ENCODE results near the gene AKAP12. TPM values are rescaled to one million over a fixed set of nuclear protein-coding genes. Genes with fewer than 3 reads are reported as not detected.

AKAP12 gene
- total and polyA plus RNA-seq, 5 experiments from 2014 or later, result 0.02 TPM; not detected in 4

DNA sequence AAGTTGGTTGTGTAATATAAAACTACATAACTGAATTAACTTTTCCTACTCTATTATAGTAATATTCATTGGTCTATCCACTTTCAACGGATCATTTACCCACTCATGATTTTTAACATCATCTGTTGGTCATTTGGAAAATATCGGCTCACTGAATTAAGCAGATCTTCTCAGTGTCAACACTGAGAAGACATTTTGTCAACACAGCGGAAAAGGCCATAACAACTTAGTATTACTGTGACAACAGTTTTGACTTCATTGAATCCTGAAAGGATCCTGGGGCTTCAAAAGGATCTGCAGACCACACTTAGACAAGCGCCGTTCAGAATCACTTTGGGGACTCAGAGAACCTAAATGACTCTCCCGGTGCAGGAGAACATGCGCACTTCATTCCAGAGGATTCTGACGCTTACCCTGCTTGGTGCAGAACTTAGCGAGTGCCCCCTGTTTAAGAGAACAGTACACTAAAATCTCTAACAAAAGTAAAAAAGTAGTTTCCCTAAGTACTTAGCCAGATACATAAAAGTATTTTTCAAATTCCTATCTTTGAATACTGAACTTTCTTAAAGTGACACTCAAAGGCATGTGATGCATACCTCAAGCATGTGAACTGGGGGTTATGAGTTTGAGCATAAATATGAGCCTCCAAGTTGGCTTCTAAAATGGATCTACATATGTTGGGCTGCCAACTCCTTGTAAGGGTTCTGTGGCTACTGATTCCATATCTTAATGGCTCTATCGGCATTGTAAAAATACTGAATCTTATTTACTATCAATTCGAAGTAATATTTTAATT lies 147.6 kb downstream of the AKAP12 start:
- peaks cover 0 to 11% (median 0%) of the 10 kb centered on the region in 3 donors for H3K36me3 Mint-ChIP-seq
- ATAC-seq (no peak), DNase-seq (no peak)
- H3K27ac Mint-ChIP-seq, result peak overlapping the region in 9 of 10 donors; percentile 63 to 93 (median 80)
- peaks cover 0 to 4% (median 0%) of the 10 kb centered on the region in 9 donors for H3K9me3 Mint-ChIP-seq
- peak overlapping the region in 2 of 10 donors; percentile 10 to 25 for H3K4me3 Mint-ChIP-seq
- POLR2A ChIA-PET, result interaction anchor here (1.5 to 3.9 kb wide), 2 partner anchors 10 to 13 kb away, joined by 3 to 40 read pairs; no protein-coding TSS in a partner anchor
- H3K27me3 Mint-ChIP-seq, result no peaks in the 10 kb centered on the region
- peaks cover 14 to 61% (median 41%) of the 10 kb centered on the region in 4 donors for H3K4me1 Mint-ChIP-seq

DNA sequence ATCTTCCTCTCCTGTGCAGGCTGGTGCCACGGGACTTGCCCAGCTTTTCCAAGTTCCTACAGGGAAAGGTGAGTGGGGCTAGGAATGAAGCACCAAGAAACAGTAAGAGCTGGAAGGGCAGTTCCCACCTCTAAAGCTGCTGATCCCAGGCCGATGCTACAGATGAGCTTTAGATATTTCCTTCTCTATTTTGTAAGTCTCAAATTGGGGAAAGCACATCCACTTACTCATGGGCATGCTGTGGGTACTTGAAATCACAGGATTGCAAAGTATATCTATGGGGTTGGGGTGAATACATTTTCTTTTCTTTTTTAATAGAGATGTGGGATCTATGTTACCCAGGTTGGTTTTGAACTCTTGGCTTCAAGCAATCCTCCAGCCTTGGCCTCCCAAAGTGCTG lies 148.5 kb downstream of the AKAP12 start:
- POLR2A ChIA-PET, result interaction anchor here (1.1 to 3.9 kb wide), 3 partner anchors 11 to 61 kb away, joined by 3 to 40 read pairs (median 3); no protein-coding TSS in a partner anchor
- Mint-ChIP-seq H3K4me1 (peaks cover 20 to 70% (median 48%) of the 10 kb centered on the region in 4 donors), H3K36me3 (peaks cover 0 to 7% (median 0%) of the 10 kb centered on the region in 3 donors), H3K9me3 (peaks cover 0 to 4% (median 0%) of the 10 kb centered on the region in 9 donors), H3K4me3 (peak overlapping the region in 6 of 10 donors; percentile 39 to 93 (median 57)), H3K27me3 (no peaks in the 10 kb centered on the region), H3K27ac (peak overlapping the region in 9 of 10 donors; percentile 60 to 96 (median 87))
- DNase-seq, result no peak
- no peak for ATAC-seq

DNA sequence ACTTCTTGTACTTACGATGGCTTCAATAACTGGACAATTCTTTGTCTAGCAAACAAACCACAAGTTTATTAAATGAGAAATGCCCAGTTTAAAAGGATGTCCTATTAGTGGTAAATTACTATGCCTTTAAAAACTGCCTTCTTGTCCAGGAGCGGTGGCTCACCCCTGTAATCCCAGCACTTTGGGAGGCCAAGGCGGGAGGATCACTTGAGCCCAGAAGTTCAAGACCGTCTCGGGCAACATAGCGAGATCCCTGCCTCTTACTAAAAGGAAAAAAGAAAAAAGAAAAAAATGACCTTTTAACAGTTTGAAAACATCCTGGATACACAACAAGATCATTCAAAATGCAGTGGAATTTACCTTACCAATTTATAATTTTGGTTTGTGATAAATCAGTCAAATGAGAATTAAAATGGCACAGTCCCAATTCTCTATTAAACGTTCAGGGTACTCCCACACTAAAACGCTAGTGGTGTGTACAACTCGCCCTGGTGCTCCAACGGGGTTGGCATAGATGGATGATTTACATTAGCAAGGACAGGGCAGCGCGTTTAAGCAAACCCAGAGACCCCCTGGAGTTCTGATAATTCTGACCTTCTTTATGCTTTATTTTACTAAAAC lies 149.3 kb downstream of the AKAP12 start:
- DNase-seq (no peak), ATAC-seq (no peak)
- Mint-ChIP-seq H3K4me3 (peak overlapping the region; percentile 88 to 96 (median 92)), H3K36me3 (peaks cover 0 to 12% (median 0%) of the 10 kb centered on the region in 3 donors), H3K27me3 (no peaks in the 10 kb centered on the region), H3K9me3 (peaks cover 0 to 4% (median 0%) of the 10 kb centered on the region in 9 donors), H3K27ac (peak overlapping the region; percentile 85 to 98 (median 96)), H3K4me1 (peaks cover 24 to 74% (median 52%) of the 10 kb centered on the region in 4 donors)
- POLR2A ChIA-PET, result interaction anchor here (0.6 to 3.9 kb wide), 18 partner anchors 8 to 1594 kb away, joined by 3 to 49 read pairs (median 7); partner anchors contain the start of genes FBXO5 and RMND1

- Mint-ChIP-seq H3K4me1 (peaks cover 21 to 74% (median 52%) of the 10 kb centered on the region in 4 donors), H3K27me3 (no peaks in the 10 kb centered on the region), H3K27ac (peak overlapping the region; percentile 85 to 98 (median 96)), H3K4me3 (peak overlapping the region; percentile 88 to 96 (median 92)), H3K36me3 (peaks cover 0 to 9% (median 0%) of the 10 kb centered on the region in 3 donors), H3K9me3 (peaks cover 0 to 4% (median 0%) of the 10 kb centered on the region in 9 donors)
- POLR2A ChIA-PET, result interaction anchor here (0.6 to 3.9 kb wide), 24 partner anchors 9 to 1593 kb away, joined by 3 to 49 read pairs (median 6); partner anchors contain the start of genes FBXO5, MTHFD1L and RMND1
- peak in 2 of 10 donors; percentile 17 to 82 for DNase-seq
- peak; percentile 68 for ATAC-seq
Observed at GRCh38 chr6:151389618-151390275, 150.0 kb downstream of the AKAP12 start.

DNA sequence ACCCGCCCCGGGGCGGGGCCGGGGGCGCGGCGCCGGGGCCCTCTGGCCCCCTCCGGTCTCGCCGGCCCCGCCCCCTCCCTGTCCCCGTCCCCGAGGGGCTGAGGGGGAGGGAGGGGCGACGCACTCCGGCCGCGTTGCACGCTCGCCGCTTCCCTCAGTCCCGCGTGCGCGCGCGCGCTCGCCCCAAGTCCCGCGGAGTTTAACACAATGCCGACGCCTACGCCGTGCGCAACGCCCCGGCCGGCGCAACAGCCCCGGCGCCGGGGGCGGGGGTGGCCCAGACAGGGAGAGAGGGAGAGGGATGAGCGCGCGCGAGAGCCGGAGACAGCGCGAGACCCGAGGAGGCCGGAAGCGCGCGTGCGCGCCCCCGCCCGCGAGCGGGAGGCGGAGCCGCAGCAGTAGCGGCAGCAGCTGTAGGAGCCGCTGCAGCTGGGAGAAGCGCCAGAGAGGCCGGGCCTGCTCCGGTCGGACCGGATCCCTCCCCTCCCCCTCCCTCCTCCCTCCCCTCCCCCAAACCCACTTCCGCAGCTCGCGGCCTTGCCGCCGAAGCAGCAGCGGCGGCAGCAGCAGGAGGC lies 150.6 kb downstream of the AKAP12 start:
- Mint-ChIP-seq H3K27ac (peak overlapping the region; percentile 53 to 93 (median 86)), H3K9me3 (peaks cover 0 to 4% (median 0%) of the 10 kb centered on the region in 9 donors), H3K27me3 (no peaks in the 10 kb centered on the region), H3K4me1 (peaks cover 21 to 74% (median 52%) of the 10 kb centered on the region in 4 donors), H3K4me3 (peak overlapping the region; percentile 66 to 97 (median 84)), H3K36me3 (peaks cover 0 to 11% (median 0%) of the 10 kb centered on the region in 3 donors)
- peak; percentile 90 to 99 (median 98) for DNase-seq
- POLR2A ChIA-PET, result interaction anchor here (0.6 to 3.9 kb wide), 24 partner anchors 10 to 1642 kb away, joined by 3 to 49 read pairs (median 5); partner anchors contain the start of genes FBXO5, MTHFD1L and RMND1
- peak; percentile 77 to 78 for ATAC-seq

GRCh38 chr6:151390851-151391470 lies 151.2 kb downstream of the AKAP12 start:
- POLR2A ChIA-PET, result interaction anchor here (0.6 to 3.9 kb wide), 17 partner anchors 10 to 1642 kb away, joined by 3 to 49 read pairs (median 6); partner anchors contain the start of gene RMND1
- Mint-ChIP-seq H3K27me3 (no peaks in the 10 kb centered on the region), H3K4me3 (peak overlapping the region in 8 of 10 donors; percentile 79 to 97 (median 90)), H3K9me3 (peaks cover 0 to 4% (median 0%) of the 10 kb centered on the region in 9 donors), H3K4me1 (peaks cover 23 to 73% (median 52%) of the 10 kb centered on the region in 4 donors), H3K36me3 (peaks cover 0 to 12% (median 0%) of the 10 kb centered on the region in 3 donors), H3K27ac (peak overlapping the region in 7 of 10 donors; percentile 31 to 99 (median 91))
- ATAC-seq (peak; percentile 3 to 29), DNase-seq (peak; percentile 71 to 90 (median 82))

DNA sequence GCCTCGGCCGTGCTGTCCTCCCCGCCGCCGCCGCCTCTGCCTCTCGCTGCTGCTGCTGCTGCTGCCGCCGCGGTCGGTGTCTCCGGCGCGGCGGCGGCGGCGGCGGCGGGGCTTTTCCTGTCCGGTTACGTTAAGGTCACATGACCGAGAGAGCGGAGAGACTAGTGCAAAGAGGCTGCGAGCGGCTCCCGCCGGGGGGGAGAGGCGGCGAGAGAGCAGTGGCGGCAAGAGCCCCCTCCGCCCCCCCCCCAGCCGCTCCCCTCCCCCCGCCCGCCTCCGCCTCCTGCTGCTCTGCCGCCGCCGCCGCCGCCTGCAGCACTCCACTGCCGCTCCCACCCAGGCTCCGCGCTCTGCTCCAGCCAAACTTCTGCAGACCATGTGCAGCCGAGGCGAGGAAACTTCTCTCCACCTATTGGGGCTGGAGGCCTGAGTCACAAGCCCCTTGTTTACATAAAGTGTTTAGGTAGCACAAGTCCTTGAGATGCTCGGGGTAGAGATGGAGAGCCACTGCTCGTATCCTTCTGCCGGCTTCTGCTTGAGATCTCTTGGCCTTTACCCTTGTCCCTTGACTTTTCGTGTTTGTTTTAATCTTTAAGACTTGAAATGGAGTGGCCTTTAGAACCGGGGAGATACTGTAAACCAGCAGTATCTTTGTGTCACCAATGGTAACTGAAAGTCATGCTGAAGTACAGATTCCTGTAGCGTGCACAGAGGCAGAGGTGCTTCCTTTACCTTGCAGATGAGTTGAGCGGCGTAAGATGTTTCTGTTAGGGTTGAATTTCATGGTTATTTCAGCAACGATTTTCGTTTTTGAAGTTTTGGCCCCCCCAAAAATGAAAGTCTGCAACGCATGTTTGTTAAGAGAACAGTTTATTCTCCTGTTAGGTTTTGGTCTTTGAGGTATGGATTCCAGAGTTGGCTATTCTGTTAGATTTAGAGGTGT lies 152.0 kb downstream of the AKAP12 start, which contains the start of gene ZBTB2:
Gene ZBTB2, minus strand, starts transcription at position 89 of the 943 bp plus-strand sequence. CDS start 17,922 bp downstream, outside the sequence.
- POLR2A ChIA-PET, result interaction anchor here (1.4 to 3.9 kb wide), 7 partner anchors 11 to 910 kb away, joined by 4 to 49 read pairs (median 25); partner anchors contain the start of gene RMND1
- DNase-seq, result peak; percentile 57 to 82 (median 68)
- Mint-ChIP-seq H3K36me3 (peaks cover 0 to 15% (median 0%) of the 10 kb centered on the region in 3 donors), H3K4me1 (peaks cover 25 to 74% (median 57%) of the 10 kb centered on the region in 4 donors), H3K27ac (peak within 1 kb of the TSS; percentile 93 to 99 (median 98)), H3K4me3 (peak within 1 kb of the TSS; percentile 86 to 99 (median 96)), H3K27me3 (no peaks in the 10 kb centered on the region), H3K9me3 (peaks cover 0 to 4% (median 0%) of the 10 kb centered on the region in 9 donors)
- peak; percentile 21 for ATAC-seq

DNA sequence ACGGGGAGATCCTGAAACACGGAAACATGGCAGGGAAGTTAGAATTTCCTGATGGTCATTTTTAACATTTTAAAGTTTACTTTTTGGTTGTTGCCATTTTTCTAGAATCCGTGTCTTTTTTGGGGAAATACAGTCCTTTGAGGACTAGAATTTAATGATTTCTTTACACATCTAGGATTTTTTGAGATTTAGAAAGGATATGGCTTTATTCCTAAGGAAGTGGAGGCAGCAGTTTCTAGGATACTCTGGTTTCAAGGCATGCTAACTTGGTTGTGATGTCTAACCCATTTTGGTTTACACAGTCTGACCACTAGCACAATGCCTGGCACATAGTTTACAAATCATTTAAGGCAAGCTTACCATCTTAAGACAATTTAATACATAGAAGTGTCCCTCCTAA lies 152.7 kb downstream of the AKAP12 start:
- peaks cover 29 to 73% (median 58%) of the 10 kb centered on the region in 4 donors for H3K4me1 Mint-ChIP-seq
- DNase-seq (no peak), ATAC-seq (no peak)
- H3K27me3 Mint-ChIP-seq, result no peaks in the 10 kb centered on the region
- peaks cover 0 to 4% (median 0%) of the 10 kb centered on the region in 9 donors for H3K9me3 Mint-ChIP-seq
- POLR2A ChIA-PET, result interaction anchor here (1.0 kb wide), 1 partner anchor 21 kb away, joined by 3 read pairs; no protein-coding TSS in a partner anchor
- peaks cover 0 to 18% (median 0%) of the 10 kb centered on the region in 3 donors for H3K36me3 Mint-ChIP-seq
- H3K27ac Mint-ChIP-seq, result peak overlapping the region; percentile 93 to 99 (median 98)
- H3K4me3 Mint-ChIP-seq, result peak overlapping the region; percentile 86 to 99 (median 96)

DNA sequence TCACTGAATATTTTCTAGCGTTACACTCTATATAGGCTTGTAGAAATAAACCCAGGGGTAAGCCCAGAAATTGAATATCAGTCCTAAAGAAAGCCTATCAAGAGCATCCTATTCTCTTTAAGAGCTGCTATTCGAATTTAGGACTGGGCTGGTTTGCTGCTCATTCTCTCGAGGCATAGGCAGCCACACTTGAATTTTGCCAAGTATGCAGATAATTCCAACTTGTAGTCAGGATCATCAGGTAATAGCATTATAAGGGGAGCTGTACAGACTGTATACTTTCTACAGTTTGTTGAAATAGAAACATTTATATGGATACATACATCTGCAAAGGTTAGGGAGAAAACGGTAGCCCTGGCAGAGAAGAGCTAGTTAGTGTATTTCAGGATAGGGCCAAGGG lies 153.6 kb downstream of the AKAP12 start:
- Mint-ChIP-seq H3K9me3 (peaks cover 0 to 4% (median 0%) of the 10 kb centered on the region in 9 donors), H3K4me1 (peaks cover 34 to 72% (median 64%) of the 10 kb centered on the region in 4 donors)

GRCh38 chr6:151399679-151400078 lies 159.9 kb downstream of the AKAP12 start:
- POLR2A ChIA-PET, result no interaction called here
- ATAC-seq, result peak in 1 of 2 donors; percentile 44
- Mint-ChIP-seq H3K4me1 (peaks cover 24 to 84% (median 77%) of the 10 kb centered on the region in 4 donors), H3K36me3 (peaks cover 0 to 34% (median 4%) of the 10 kb centered on the region in 3 donors), H3K4me3 (peak overlapping the region in 5 of 10 donors; percentile 19 to 43 (median 33)), H3K27ac (peak overlapping the region in 3 of 10 donors; percentile 11 to 53 (median 32)), H3K27me3 (no peaks in the 10 kb centered on the region), H3K9me3 (no peaks in the 10 kb centered on the region)
- no peak for DNase-seq

More for the DNA sequence above, 153.6 kb downstream of the AKAP12 start:
- ATAC-seq, result no peak
- no peaks in the 10 kb centered on the region for H3K27me3 Mint-ChIP-seq
- POLR2A ChIA-PET, result interaction anchor here (1.0 kb wide), 1 partner anchor 20 kb away, joined by 3 read pairs; no protein-coding TSS in a partner anchor
- peak overlapping the region; percentile 6 to 99 (median 96) for H3K4me3 Mint-ChIP-seq
- peak overlapping the region; percentile 93 to 99 (median 98) for H3K27ac Mint-ChIP-seq
- no peak for DNase-seq
- peaks cover 0 to 21% (median 0%) of the 10 kb centered on the region in 3 donors for H3K36me3 Mint-ChIP-seq

Data from naive thymus-derived CD8-positive, alpha-beta T cell (primary cell).